Measurements from ENCODE around the gene PRKCE. TPM values are rescaled to one million over a fixed set of nuclear protein-coding genes. Genes with fewer than 3 reads are reported as not detected.

Gene PRKCE
- total and polyA plus RNA-seq, 2 donors (not counting 1 experiment from before 2014, with no cell fraction given): 14.1 to 19.0 TPM

DNA sequence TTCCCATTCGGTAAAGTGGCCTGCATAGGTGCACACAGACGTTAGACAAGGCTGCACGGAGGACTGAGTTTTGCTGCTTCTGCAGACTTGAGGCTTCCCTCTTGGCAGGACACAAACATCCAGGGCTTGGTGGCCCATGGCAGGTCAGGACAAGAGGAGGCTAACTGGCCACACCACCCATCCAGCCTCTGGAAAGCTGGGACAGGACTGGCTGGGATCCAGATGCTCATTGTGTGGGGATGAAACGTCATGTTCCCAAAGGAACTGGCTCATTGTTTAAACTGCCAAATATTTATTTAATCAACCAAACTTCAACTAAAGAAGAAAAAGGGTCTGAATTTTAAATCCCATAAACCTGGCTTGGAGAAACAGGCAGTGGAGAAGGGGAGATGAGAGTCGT is 406.7 kb downstream of the PRKCE start:
- H3K36me3 ChIP-seq (ENCODE audit: control insufficient read depth, insufficient read depth, low read length): no peaks in the 10 kb centered on the region
- H3K27me3 ChIP-seq (ENCODE audit: control insufficient read depth, insufficient read depth, low read length): no peaks in the 10 kb centered on the region
- H3K4me1 ChIP-seq (ENCODE audit: control insufficient read depth, extremely low read depth, insufficient read depth, low read length): no peaks in the 10 kb centered on the region
- TF ChIP-seq EZH2 (IDR thresholded peaks at IDR 0.05; ENCODE audit: low read length, missing control alignments): no peak
- TF ChIP-seq, protein P1, sequence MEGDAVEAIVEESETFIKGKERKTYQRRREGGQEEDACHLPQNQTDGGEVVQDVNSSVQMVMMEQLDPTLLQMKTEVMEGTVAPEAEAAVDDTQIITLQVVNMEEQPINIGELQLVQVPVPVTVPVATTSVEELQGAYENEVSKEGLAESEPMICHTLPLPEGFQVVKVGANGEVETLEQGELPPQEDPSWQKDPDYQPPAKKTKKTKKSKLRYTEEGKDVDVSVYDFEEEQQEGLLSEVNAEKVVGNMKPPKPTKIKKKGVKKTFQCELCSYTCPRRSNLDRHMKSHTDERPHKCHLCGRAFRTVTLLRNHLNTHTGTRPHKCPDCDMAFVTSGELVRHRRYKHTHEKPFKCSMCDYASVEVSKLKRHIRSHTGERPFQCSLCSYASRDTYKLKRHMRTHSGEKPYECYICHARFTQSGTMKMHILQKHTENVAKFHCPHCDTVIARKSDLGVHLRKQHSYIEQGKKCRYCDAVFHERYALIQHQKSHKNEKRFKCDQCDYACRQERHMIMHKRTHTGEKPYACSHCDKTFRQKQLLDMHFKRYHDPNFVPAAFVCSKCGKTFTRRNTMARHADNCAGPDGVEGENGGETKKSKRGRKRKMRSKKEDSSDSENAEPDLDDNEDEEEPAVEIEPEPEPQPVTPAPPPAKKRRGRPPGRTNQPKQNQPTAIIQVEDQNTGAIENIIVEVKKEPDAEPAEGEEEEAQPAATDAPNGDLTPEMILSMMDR (conservative IDR thresholded peaks at IDR 0.05 in 1 of 2, IDR thresholded peaks at IDR 0.05 in 1 of 2; ENCODE audit: low read depth in 1 of 2, low read length in 2 of 2): no peak
- no peaks in the 10 kb centered on the region for H3K9me3 ChIP-seq (ENCODE audit: control insufficient read depth, insufficient read depth, low read depth, low read length)
- DNase-seq (ENCODE audit: low read depth in 2 of 2): no peak
- no peak overlapping the region for H3K27ac ChIP-seq (ENCODE audit: insufficient read depth, low read length)
- no peak overlapping the region for H2AFZ ChIP-seq (ENCODE audit: low read length)
- no peak overlapping the region for H3K4me3 ChIP-seq (replicated peaks in 1 of 4; ENCODE audit: control extremely low read depth in 1 of 4, insufficient read depth in 1 of 4, low read depth in 3 of 4, low read length in 4 of 4)
- no peaks in the 10 kb centered on the region for H4K20me1 ChIP-seq (ENCODE audit: control insufficient read depth, extremely low read depth, insufficient read depth, low read length)
- no peak overlapping the region for H3K9ac ChIP-seq (ENCODE audit: insufficient read depth, low read length)
- H3K4me2 ChIP-seq (ENCODE audit: extremely low read depth, insufficient read depth, low read length): no peak overlapping the region
- H3K79me2 ChIP-seq (ENCODE audit: control insufficient read depth, insufficient read depth, low read length): no peaks in the 10 kb centered on the region

GRCh38 chr2:46062637-46063412 is 411.4 kb downstream of the PRKCE start:
- peaks cover 7% of the 10 kb centered on the region for H3K4me1 ChIP-seq (ENCODE audit: control insufficient read depth, extremely low read depth, insufficient read depth, low read length)
- H3K27me3 ChIP-seq (ENCODE audit: control insufficient read depth, insufficient read depth, low read length): no peaks in the 10 kb centered on the region
- no peak overlapping the region for H3K4me3 ChIP-seq (replicated peaks in 1 of 4; ENCODE audit: control extremely low read depth in 1 of 4, insufficient read depth in 1 of 4, low read depth in 3 of 4, low read length in 4 of 4)
- H3K79me2 ChIP-seq (ENCODE audit: control insufficient read depth, insufficient read depth, low read length): no peaks in the 10 kb centered on the region
- no peak overlapping the region for H2AFZ ChIP-seq (ENCODE audit: low read length)
- TF ChIP-seq EZH2 (IDR thresholded peaks at IDR 0.05; ENCODE audit: low read length, missing control alignments): no peak
- TF ChIP-seq, protein P1 (conservative IDR thresholded peaks at IDR 0.05 in 1 of 2, IDR thresholded peaks at IDR 0.05 in 1 of 2; ENCODE audit: low read depth in 1 of 2, low read length in 2 of 2): peak; percentile 92 to 93
- no peak overlapping the region for H3K27ac ChIP-seq (ENCODE audit: insufficient read depth, low read length)
- H3K36me3 ChIP-seq (ENCODE audit: control insufficient read depth, insufficient read depth, low read length): no peaks in the 10 kb centered on the region
- no peak overlapping the region for H3K4me2 ChIP-seq (ENCODE audit: extremely low read depth, insufficient read depth, low read length)
- no peaks in the 10 kb centered on the region for H3K9me3 ChIP-seq (ENCODE audit: control insufficient read depth, insufficient read depth, low read depth, low read length)
- H4K20me1 ChIP-seq (ENCODE audit: control insufficient read depth, extremely low read depth, insufficient read depth, low read length): no peaks in the 10 kb centered on the region
- DNase-seq (ENCODE audit: low read depth in 2 of 2): peak; percentile 74 to 92
- no peak overlapping the region for H3K9ac ChIP-seq (ENCODE audit: insufficient read depth, low read length)

DNA sequence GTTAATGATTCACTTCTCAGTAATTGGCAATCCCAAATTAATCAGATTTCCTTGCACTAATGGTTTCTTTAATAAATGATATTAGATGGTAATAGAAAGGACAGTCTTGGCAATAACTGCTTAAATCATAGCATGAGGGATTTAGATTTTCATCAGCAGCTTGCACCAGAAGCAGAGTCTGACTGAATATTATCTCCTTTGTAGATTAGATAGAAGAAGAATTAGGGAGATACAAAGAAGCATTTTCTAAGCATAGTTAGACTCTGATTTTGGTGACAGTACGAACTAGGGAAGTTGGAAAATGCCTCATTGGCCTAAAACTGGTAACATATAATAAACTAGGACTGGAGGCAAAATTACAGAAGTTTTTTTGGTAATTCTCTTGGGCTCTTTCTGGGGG is 412.9 kb downstream of the PRKCE start:
- Histone ChIP-seq H4K20me1 (ENCODE audit: control insufficient read depth, extremely low read depth, insufficient read depth, low read length) (no peaks in the 10 kb centered on the region), H3K79me2 (ENCODE audit: control insufficient read depth, insufficient read depth, low read length) (no peaks in the 10 kb centered on the region), H3K4me3 (replicated peaks in 1 of 4; ENCODE audit: control extremely low read depth in 1 of 4, insufficient read depth in 1 of 4, low read depth in 3 of 4, low read length in 4 of 4) (no peak overlapping the region), H3K4me2 (ENCODE audit: extremely low read depth, insufficient read depth, low read length) (no peak overlapping the region), H2AFZ (ENCODE audit: low read length) (no peak overlapping the region), H3K27ac (ENCODE audit: insufficient read depth, low read length) (no peak overlapping the region), H3K9me3 (ENCODE audit: control insufficient read depth, insufficient read depth, low read depth, low read length) (no peaks in the 10 kb centered on the region), H3K9ac (ENCODE audit: insufficient read depth, low read length) (no peak overlapping the region), H3K4me1 (ENCODE audit: control insufficient read depth, extremely low read depth, insufficient read depth, low read length) (peaks cover 7% of the 10 kb centered on the region), H3K27me3 (ENCODE audit: control insufficient read depth, insufficient read depth, low read length) (no peaks in the 10 kb centered on the region), H3K36me3 (ENCODE audit: control insufficient read depth, insufficient read depth, low read length) (no peaks in the 10 kb centered on the region)
- TF ChIP-seq, protein P1 (conservative IDR thresholded peaks at IDR 0.05 in 1 of 2, IDR thresholded peaks at IDR 0.05 in 1 of 2; ENCODE audit: low read depth in 1 of 2, low read length in 2 of 2): no peak
- no peak for TF ChIP-seq EZH2 (IDR thresholded peaks at IDR 0.05; ENCODE audit: low read length, missing control alignments)
- no peak for DNase-seq (ENCODE audit: low read depth in 2 of 2)

Measured in fibroblast of lung (primary cell).